Endothelial cell of umbilical vein (primary cell): ENCODE results near the gene NUP62.

ENCODE experiments used
- CTCF ChIP-seq, 2 donors: IDR thresholded peaks; 1 replicate in 1 of 2; 2 replicates in 1 of 2; pipeline ENCODE4 v1.5.1; 2011; ENCODE audit warnings: low read length in 2 of 2, mild to moderate bottlenecking in 2 of 2, moderate library complexity in 2 of 2, control low read depth in 1 of 2, inconsistent platforms in 1 of 2, low read depth in 1 of 2; ENCODE audit not compliant: insufficient read depth in 1 of 2; ENCODE audit errors: extremely low read depth in 1 of 2
- MYC ChIP-seq: IDR thresholded peaks from one replicate; pipeline ENCODE4 v1.6.1; 2011; ENCODE audit warnings: mild to moderate bottlenecking, low read depth, low read length
- POLR2A ChIP-seq: IDR thresholded peaks from 2 replicates; pipeline ENCODE4 v1.6.1; 2012; ENCODE audit warnings: low read depth, mild to moderate bottlenecking, control low read depth, low read length
- POLR2AphosphoS5 ChIP-seq: IDR thresholded peaks from 2 replicates; pipeline ENCODE4 v1.6.1; 2012; ENCODE audit warnings: low read depth, mild to moderate bottlenecking, control low read depth, low read length, moderate library complexity; ENCODE audit not compliant: insufficient read depth

GRCh38 chr19:49978324-49978723, 49.0 kb upstream of the NUP62 start:
- TF ChIP-seq CTCF (IDR thresholded peaks at IDR 0.05; ENCODE audit: extremely low read depth in 1 of 2, insufficient read depth in 1 of 2, low read depth in 1 of 2, low read length in 2 of 2) (no peak), MYC (no peak), POLR2A (no peak), POLR2AphosphoS5 (no peak)
